Activated T-cell treated with anti-CD3 and anti-CD28 coated beads, Interleukin-2, amount 50 U/mL, for 24 hours (primary cell): ENCODE measurements around the gene CDC42BPA.

Source experiments
- DNase-seq: peaks from one replicate; pipeline ENCODE4 v3.0.0-alpha.2; 2020
- H3K27ac Mint-ChIP-seq: 2 replicates; pipeline ENCODE4 v1.8.0; 2020; ENCODE audit warnings: mild to moderate bottlenecking, mixed read lengths
- H3K27me3 Mint-ChIP-seq: 2 replicates; pipeline ENCODE4 v1.8.0; 2020; ENCODE audit warnings: mixed read lengths
- H3K36me3 Mint-ChIP-seq: 2 replicates; pipeline ENCODE4 v1.8.0; 2020; ENCODE audit warnings: low read depth, mixed read lengths
- H3K4me1 Mint-ChIP-seq: 2 replicates; pipeline ENCODE4 v1.8.0; 2020; ENCODE audit warnings: low read depth, mixed read lengths
- H3K4me3 Mint-ChIP-seq: 2 replicates; pipeline ENCODE4 v1.8.0; 2020; ENCODE audit warnings: mild to moderate bottlenecking, moderate library complexity, mixed read lengths
- H3K9me3 Mint-ChIP-seq: 2 replicates; pipeline ENCODE4 v1.8.0; 2020; ENCODE audit warnings: mixed read lengths

CDC42BPA gene

DNA sequence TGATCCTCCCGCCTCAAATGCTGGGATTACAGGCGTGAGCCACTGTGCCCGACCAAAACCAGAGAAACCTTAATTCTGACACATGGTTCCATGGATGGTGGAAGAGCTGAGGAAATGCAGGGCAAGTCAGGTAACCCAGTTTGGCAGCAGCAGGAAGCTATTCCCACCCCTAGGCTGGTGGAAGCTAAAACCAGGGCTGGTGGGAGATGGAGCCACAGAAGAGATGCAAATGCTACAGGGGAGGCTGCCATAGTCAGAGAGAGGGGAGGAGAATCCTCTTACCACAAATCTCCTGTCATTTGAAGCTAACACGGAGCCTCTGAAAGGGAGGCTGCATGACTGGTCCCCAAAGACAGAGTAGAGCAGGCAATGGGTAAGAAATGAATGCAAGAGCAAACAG is 4.1 kb upstream of the CDC42BPA start:
- H3K27me3 Mint-ChIP-seq = peaks cover 70% of the 10 kb centered on the region
- H3K4me3 Mint-ChIP-seq = no peak overlapping the region
- peaks cover 5% of the 10 kb centered on the region for H3K4me1 Mint-ChIP-seq
- H3K36me3 Mint-ChIP-seq = no peaks in the 10 kb centered on the region
- H3K9me3 Mint-ChIP-seq = no peaks in the 10 kb centered on the region
- no peak overlapping the region for H3K27ac Mint-ChIP-seq
- no peak for DNase-seq

DNA sequence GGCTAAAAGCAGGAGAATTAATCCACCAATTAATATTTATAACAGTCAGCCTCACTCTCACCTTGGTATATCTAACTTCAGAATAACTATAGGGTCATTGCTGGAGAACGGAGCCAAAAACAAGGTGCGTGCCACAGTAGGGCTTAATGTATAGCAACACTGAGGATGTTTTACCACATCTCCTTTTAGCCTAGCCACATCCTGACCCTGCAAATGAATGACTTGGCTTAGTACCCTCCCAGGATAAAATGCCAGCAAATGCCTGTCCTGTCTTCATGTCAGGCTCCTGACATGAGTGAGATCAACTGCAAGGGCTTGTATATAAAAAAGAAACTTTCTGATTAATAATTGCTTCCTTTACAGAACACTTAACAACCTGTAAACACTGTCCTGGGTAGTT is 2.7 kb upstream of the CDC42BPA start:
- no peak overlapping the region for H3K4me3 Mint-ChIP-seq
- peaks cover 76% of the 10 kb centered on the region for H3K27me3 Mint-ChIP-seq
- no peaks in the 10 kb centered on the region for H3K36me3 Mint-ChIP-seq
- H3K27ac Mint-ChIP-seq = no peak overlapping the region
- H3K9me3 Mint-ChIP-seq = peaks cover 3% of the 10 kb centered on the region
- DNase-seq = no peak
- H3K4me1 Mint-ChIP-seq = peaks cover 9% of the 10 kb centered on the region

GRCh38 chr1:227320476-227320875 is 2.2 kb upstream of the CDC42BPA start:
- Mint-ChIP-seq H3K36me3 (no peaks in the 10 kb centered on the region), H3K4me3 (no peak overlapping the region), H3K4me1 (peaks cover 9% of the 10 kb centered on the region), H3K9me3 (peaks cover 3% of the 10 kb centered on the region), H3K27me3 (peaks cover 81% of the 10 kb centered on the region), H3K27ac (no peak overlapping the region)
- no peak for DNase-seq

GRCh38 chr1:227318853-227319607 is 738 bp upstream of the CDC42BPA start:
- no peak for DNase-seq
- Mint-ChIP-seq H3K9me3 (peaks cover 3% of the 10 kb centered on the region), H3K27me3 (peaks cover 81% of the 10 kb centered on the region), H3K4me1 (peaks cover 9% of the 10 kb centered on the region), H3K36me3 (no peaks in the 10 kb centered on the region), H3K27ac (no peak overlapping the region), H3K4me3 (peak overlapping the region; percentile 55)

DNA sequence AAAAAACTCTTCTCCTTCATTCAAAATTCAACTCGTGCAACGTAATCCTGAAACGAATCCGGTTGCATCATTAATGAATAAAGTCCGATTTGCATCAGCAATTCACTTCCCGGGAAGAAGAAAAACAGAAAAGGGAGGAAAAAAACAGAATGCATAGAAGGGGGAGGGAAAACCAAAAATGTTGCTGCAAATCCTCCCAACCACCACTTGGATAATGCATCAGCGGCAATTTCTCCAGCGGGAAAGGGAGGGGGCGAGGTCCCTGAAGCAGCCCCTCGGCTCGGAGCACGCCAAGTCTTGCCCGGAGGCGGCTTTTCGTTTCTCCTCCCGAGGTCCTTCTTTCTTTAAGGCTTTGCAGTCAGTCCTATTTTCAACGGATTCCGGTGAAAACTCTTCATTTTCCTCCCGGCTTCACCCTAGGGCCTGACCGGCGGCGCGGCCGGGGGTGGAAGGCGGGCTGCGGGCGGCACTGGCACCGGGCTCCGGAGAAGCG is 723 bp downstream of the CDC42BPA start:
- Mint-ChIP-seq H3K27ac (no peak overlapping the region), H3K4me1 (peaks cover 9% of the 10 kb centered on the region), H3K27me3 (peaks cover 75% of the 10 kb centered on the region), H3K4me3 (peak overlapping the region; percentile 75), H3K9me3 (peaks cover 3% of the 10 kb centered on the region), H3K36me3 (no peaks in the 10 kb centered on the region)
- DNase-seq = peak; percentile 45

- Mint-ChIP-seq H3K27ac (no peak overlapping the region), H3K4me1 (peaks cover 9% of the 10 kb centered on the region), H3K9me3 (peaks cover 3% of the 10 kb centered on the region), H3K36me3 (no peaks in the 10 kb centered on the region), H3K27me3 (peaks cover 72% of the 10 kb centered on the region), H3K4me3 (no peak overlapping the region)
- no peak for DNase-seq
These were observed 1.3 kb downstream of the CDC42BPA start for GRCh38 chr1:227317011-227317451.

- H3K4me3 Mint-ChIP-seq = no peak overlapping the region
- DNase-seq = no peak
- no peaks in the 10 kb centered on the region for H3K36me3 Mint-ChIP-seq
- H3K4me1 Mint-ChIP-seq = peaks cover 9% of the 10 kb centered on the region
- peaks cover 74% of the 10 kb centered on the region for H3K27me3 Mint-ChIP-seq
- no peak overlapping the region for H3K27ac Mint-ChIP-seq
- peaks cover 3% of the 10 kb centered on the region for H3K9me3 Mint-ChIP-seq
These were observed 1.8 kb downstream of the CDC42BPA start for GRCh38 chr1:227316456-227316855.

DNA sequence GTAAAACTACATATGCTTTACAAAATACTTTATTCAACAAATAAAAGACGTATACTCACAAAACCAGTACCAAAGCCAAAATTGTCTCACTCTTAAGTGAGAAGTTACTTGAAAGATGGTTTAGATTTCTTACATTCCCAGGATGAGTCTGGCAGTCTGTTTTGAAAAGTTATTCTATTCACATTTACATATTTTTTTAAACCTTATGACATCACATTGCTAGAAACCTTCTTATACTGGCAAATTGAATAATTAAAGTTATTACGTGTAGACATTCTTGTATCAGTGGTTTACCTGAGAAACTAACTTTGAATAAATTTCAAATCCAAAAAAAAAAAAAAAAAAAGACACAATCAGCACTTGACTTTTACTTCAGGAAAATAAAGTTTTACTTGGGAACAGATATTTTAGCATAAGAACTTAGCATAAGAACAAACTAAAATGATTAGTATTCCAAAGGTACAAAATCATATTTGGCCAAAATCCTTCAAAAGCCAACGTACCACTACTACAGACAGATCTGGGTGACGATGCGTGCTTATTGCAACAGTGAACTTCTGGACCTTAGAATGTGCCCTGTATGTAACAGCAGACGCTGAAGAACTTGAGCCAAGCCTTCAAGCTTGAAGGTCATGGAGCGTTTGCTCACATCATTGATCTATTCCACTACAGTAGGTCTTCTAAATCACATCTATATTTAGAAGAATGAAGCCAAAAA is 2.5 kb downstream of the CDC42BPA start:
- no peak overlapping the region for H3K4me3 Mint-ChIP-seq
- H3K4me1 Mint-ChIP-seq = peaks cover 9% of the 10 kb centered on the region
- H3K9me3 Mint-ChIP-seq = peaks cover 3% of the 10 kb centered on the region
- DNase-seq = no peak
- H3K27ac Mint-ChIP-seq = no peak overlapping the region
- H3K36me3 Mint-ChIP-seq = no peaks in the 10 kb centered on the region
- H3K27me3 Mint-ChIP-seq = peaks cover 72% of the 10 kb centered on the region

GRCh38 chr1:227314014-227314848 is 4.1 kb downstream of the CDC42BPA start:
- no peak overlapping the region for H3K4me3 Mint-ChIP-seq

DNA sequence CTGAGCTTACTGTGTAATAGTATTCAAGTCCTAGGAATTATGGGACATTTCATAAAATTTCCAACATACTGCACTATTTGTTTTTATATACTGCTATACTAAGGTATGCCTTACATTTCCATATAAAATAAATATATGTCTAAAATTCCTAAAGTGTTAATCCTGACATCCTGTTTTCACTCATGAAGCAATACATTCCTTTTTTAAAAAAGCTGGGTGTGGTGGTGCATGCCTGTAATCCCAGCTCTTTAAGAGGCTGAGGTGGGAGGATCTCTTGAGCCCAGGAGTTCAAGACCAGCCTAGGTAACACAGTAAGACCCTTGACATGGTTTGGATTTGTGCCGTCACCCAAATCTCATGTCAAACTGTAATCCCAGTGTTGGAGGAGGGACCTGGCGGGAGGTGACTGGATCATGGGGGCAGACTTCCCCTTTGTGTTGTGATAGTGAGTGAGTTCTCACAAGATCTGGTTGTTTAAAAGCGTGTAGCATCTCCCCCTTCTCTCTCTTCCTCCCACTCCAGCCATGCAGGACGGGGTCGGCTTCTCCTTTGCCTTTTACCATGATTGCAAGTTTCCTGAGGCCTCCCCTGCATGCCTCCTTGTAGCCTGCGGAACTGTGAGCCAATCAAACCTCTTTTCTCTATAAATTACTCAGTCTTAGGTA is 5.8 kb downstream of the CDC42BPA start:
- no peak overlapping the region for H3K4me3 Mint-ChIP-seq
- no peaks in the 10 kb centered on the region for H3K36me3 Mint-ChIP-seq
- DNase-seq = no peak
- H3K9me3 Mint-ChIP-seq = peaks cover 3% of the 10 kb centered on the region
- H3K27me3 Mint-ChIP-seq = peaks cover 68% of the 10 kb centered on the region
- H3K4me1 Mint-ChIP-seq = peaks cover 5% of the 10 kb centered on the region
- no peak overlapping the region for H3K27ac Mint-ChIP-seq

More at GRCh38 chr1:227314014-227314848, 4.1 kb downstream of the CDC42BPA start:
- H3K36me3 Mint-ChIP-seq = no peaks in the 10 kb centered on the region
- H3K4me1 Mint-ChIP-seq = peaks cover 9% of the 10 kb centered on the region
- no peak overlapping the region for H3K27ac Mint-ChIP-seq
- H3K27me3 Mint-ChIP-seq = peaks cover 68% of the 10 kb centered on the region
- DNase-seq = no peak
- H3K9me3 Mint-ChIP-seq = peaks cover 3% of the 10 kb centered on the region

- Mint-ChIP-seq H3K27me3 (peaks cover 66% of the 10 kb centered on the region), H3K27ac (no peak overlapping the region), H3K9me3 (peaks cover 3% of the 10 kb centered on the region), H3K4me3 (no peak overlapping the region), H3K36me3 (no peaks in the 10 kb centered on the region), H3K4me1 (no peaks in the 10 kb centered on the region)
- DNase-seq = no peak
These were observed 6.8 kb downstream of the CDC42BPA start for GRCh38 chr1:227311389-227312001.

- Mint-ChIP-seq H3K9me3 (no peaks in the 10 kb centered on the region), H3K4me3 (no peak overlapping the region), H3K27ac (no peak overlapping the region), H3K27me3 (peaks cover 54% of the 10 kb centered on the region), H3K36me3 (no peaks in the 10 kb centered on the region), H3K4me1 (no peaks in the 10 kb centered on the region)
- DNase-seq = no peak
These were observed 9.6 kb downstream of the CDC42BPA start for GRCh38 chr1:227308367-227309336.

GRCh38 chr1:227306689-227307088 is 11.6 kb downstream of the CDC42BPA start:
- H3K36me3 Mint-ChIP-seq = no peaks in the 10 kb centered on the region
- no peaks in the 10 kb centered on the region for H3K4me1 Mint-ChIP-seq
- peaks cover 54% of the 10 kb centered on the region for H3K27me3 Mint-ChIP-seq
- no peak overlapping the region for H3K4me3 Mint-ChIP-seq
- no peaks in the 10 kb centered on the region for H3K9me3 Mint-ChIP-seq
- DNase-seq = no peak
- H3K27ac Mint-ChIP-seq = no peak overlapping the region
